Skin of body (tissue), 2 donors: ENCODE measurements around the gene PIAS3. TPM values are rescaled to one million over a fixed set of nuclear protein-coding genes. Genes with fewer than 3 reads are reported as not detected.
A peak's percentile ranks its signal among the peaks of the same experiment; 100 is the strongest.

Experiments
- DNase-seq: peaks from one replicate; lab custom pipeline; 2025; lab: John Stamatoyannopoulos, UW
- total RNA-seq: library from RNA; depleted of rRNA; stranded (reverse); fragments of >200 nt; gene quantifications from one replicate; pipeline ENCODE4 v1.2.3, GENCODE V29; 2014

PIAS3 gene
- 21.6 TPM for total RNA-seq

- peak; percentile 96 for DNase-seq
Measured at GRCh38 chr1:145858901-145859490, at the start of gene PIAS3. TSS of gene PIAS3 (minus strand) at chr1:145859081. CDS start at chr1:145858990, 91 bp downstream.

GRCh38 chr1:145908653-145909052 lies 49.8 kb upstream of the PIAS3 start:
- DNase-seq: no peak

DNA sequence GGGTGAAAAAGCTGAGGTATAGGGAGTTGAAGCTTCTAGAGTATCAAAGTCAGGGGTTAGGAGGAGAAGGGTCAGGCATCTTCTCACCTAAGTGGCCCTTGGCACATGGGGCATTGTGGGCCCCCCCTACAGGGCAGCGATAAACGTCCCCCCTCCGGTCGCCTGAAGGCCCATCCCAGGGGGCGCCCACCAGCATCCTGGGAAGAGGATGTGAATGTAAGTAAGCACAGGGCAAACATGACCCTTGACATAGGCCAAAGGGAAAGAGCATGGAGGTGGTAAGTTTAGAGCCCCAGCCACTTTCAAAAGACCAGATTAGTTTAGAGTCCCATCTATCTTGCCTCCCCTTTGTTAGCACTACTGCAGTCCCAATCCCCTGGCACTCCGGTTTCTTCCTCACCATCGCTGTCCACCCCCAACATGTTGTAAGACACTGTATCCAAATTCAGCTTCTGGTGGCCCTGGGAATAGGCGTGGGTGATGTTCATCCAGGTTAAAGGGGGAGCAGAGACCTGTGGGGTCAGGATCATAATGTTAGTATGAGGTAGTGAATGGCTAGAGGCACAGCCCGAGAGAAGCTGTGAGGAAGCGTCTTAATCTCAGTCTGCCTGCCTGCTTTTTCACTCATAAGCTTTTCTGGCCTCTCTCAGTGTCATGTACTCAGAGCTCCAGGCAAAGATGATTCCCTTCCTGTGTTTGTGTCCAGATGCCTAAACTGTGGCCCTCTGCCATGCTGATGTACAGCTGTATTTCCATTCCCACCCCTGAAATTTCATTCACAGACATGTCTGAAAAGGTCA lies 48.3 kb upstream of the PIAS3 start:
- no peak for DNase-seq

- DNase-seq: no peak
Measured at GRCh38 chr1:145901312-145902021, 42.6 kb upstream of the PIAS3 start.

- no peak for DNase-seq
Measured at GRCh38 chr1:145898756-145899155, 39.9 kb upstream of the PIAS3 start.

DNA sequence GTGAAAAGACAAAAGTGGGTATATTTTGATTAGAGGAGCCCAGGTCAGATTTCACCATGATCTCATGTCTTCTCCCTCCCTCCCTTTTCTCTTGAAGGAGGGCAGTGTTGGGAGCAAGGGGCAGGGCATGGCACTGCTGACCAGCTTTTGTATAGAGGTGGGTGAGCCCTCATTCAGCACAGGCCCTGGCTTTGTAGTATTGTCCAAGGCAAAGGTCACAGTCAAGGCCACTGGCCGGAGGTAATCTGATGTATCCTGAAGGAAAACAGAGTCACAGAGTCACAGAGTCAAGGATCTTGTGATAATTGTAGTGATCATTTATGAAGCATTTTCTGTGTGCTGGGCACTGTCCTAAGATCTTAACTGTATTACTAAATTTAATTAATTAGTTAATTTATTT lies 39.1 kb upstream of the PIAS3 start:
- DNase-seq: no peak

DNA sequence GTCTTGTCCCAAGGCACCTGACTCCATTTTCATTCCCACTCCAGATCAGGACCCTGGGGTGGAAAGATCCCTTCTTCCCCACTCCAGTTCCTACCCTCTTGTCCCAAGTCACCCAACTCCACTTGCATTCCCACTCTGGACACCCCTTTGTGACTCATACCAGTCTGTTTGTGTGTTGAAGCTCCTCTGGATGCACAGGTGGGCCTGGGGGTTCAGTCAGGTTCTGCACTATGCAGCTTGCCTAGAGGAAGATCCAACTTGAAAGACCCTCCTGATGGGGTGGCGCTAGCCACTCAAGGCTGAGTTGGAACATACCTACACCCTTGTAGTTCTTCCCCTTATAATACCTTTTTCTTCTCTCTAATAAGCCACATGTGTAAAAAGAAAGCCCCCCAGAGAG lies 36.6 kb upstream of the PIAS3 start:
- DNase-seq: no peak

GRCh38 chr1:145893306-145894055 lies 34.6 kb upstream of the PIAS3 start:
- no peak for DNase-seq

DNA sequence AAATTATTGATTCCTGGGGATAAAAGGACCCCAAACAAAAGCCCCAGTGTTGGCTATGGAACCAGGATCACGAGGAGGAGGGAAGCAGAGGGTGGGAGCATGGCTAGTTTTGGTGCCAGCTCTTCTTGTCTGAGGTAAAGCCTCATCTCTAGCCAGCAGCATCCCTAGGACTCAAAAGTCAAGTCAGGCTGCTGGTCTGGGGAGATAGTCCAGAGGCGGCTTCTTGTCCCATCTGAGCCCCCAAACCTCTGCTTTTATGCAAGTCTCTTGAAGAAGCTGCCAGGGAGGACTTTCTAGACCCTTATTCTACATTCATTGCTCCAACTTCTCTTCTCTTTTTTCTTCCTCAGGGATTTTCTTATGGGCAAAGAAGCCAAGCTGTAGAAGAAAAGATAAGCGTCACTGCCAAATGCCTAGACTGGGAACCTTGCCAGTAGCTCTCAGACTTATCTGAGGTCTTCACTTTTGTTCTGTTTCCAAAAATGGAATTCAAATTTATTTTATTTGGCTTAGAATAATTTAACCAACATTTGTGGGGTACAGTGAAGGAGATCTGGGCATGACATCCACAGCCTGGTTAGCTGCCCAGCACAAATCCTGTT lies 33.7 kb upstream of the PIAS3 start:
- no peak for DNase-seq

GRCh38 chr1:145891587-145892485 lies 33.0 kb upstream of the PIAS3 start:
- DNase-seq: peak; percentile 94

DNA sequence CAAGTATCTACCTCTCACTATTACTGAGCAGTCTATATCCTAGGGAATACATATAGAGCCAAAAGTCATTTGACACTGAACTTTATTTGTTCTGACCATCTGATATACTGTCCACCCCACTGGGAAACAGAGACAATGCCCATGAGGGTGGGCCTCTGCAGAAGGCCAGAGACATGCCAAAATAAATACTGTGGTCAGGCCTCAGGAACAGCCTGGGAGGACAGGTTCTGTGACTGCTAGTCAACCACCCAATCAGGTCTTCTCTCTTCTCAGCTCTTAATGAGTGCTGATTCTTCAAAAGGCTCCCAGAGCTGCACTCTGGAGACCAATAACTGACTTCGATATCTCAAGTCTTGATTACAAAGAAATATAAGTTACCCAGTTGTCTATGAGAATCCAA lies 32.3 kb upstream of the PIAS3 start:
- no peak for DNase-seq

- no peak for DNase-seq
Measured at GRCh38 chr1:145889722-145890121, 30.8 kb upstream of the PIAS3 start.

DNA sequence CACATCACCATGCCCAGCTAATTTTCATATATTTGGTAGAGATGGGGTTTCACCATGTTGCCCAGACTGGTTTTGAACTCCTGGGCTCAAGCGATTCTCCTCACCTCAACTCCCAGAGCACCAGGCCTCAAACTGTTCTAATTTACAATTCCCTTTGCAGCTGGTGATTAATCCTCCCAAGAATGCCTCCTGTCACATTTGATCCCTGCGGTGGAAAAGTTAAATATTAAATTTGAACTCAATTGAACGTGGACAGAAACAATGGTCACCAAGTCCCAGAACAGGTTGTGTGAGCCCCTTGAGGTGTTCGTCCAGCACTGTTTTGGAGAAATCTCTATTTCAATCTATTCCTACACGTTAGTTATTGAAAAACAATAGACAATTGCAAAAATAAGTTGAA lies 28.8 kb upstream of the PIAS3 start:
- no peak for DNase-seq

- DNase-seq: no peak
Measured at GRCh38 chr1:145886816-145887215, 27.9 kb upstream of the PIAS3 start.

GRCh38 chr1:145886390-145886789 lies 27.5 kb upstream of the PIAS3 start:
- DNase-seq: no peak

- DNase-seq: peak; percentile 54
Measured at GRCh38 chr1:145885738-145886287, 26.9 kb upstream of the PIAS3 start, which contains the start of gene ANKRD35. TSS of gene ANKRD35 (minus strand) at chr1:145885866. CDS start at chr1:145885758, 108 bp downstream.

DNA sequence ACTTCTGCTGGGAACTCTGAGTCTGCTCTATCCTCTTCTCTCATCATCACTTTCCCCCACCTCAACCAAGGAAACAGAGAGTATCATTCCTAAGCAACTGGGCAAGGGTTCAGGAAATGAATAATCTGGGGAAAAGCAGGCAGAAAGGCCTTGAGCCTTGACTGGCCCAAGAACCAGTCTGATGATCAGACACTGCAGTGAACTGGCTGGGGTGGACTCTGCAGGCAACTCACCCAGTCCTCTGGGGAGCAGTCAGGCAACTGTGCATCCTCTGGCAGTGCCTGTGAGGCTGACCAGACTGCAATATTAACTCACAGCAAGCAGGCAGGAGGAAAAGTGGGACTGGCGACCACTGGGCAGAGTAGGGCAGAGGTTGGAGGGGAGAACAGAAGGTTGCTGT lies 25.8 kb upstream of the PIAS3 start:
- no peak for DNase-seq

GRCh38 chr1:145879775-145880174 lies 20.9 kb upstream of the PIAS3 start:
- DNase-seq: no peak

GRCh38 chr1:145878724-145879123 lies 19.8 kb upstream of the PIAS3 start:
- DNase-seq: no peak
